Measurements from ENCODE around the gene MYH6.
"Not testable (repeated sequence)": the region's sequence is repeated elsewhere in the genome, so short reads cannot be mapped to it uniquely, and the experiment has no call there.

Gene MYH6

GRCh38 chr14:23407516-23408306 is at the start of gene MYH6:
Gene MYH6 (minus strand): TSS chr14:23408273. CDS start chr14:23407223, 1,050 bp downstream.
- no peak for DNase-seq

- not testable (repeated sequence) for DNase-seq
These were observed 49.0 kb upstream of the MYH6 start for GRCh38 chr14:23456883-23457586.

GRCh38 chr14:23454445-23454856 is 46.4 kb upstream of the MYH6 start:
- DNase-seq: no peak

GRCh38 chr14:23452237-23452636 is 44.2 kb upstream of the MYH6 start:
- no peak for DNase-seq

GRCh38 chr14:23450379-23450778 is 42.3 kb upstream of the MYH6 start:
- no peak for DNase-seq

- DNase-seq: no peak
These were observed 41.2 kb upstream of the MYH6 start for GRCh38 chr14:23449314-23449713.

GRCh38 chr14:23447361-23448350 is 39.6 kb upstream of the MYH6 start:
- DNase-seq: no peak

- DNase-seq: peak in 2 of 56 donors; percentile 16 to 17
These were observed 38.3 kb upstream of the MYH6 start for GRCh38 chr14:23446291-23446851.

GRCh38 chr14:23445773-23446172 is 37.7 kb upstream of the MYH6 start:
- DNase-seq: no peak

GRCh38 chr14:23444314-23444713 is 36.2 kb upstream of the MYH6 start:
- no peak for DNase-seq

- DNase-seq: no peak
These were observed 35.8 kb upstream of the MYH6 start for GRCh38 chr14:23443881-23444280.

- DNase-seq: no peak
These were observed 35.3 kb upstream of the MYH6 start for GRCh38 chr14:23443411-23443812.

GRCh38 chr14:23442721-23443356 is 34.8 kb upstream of the MYH6 start:
- DNase-seq: no peak

GRCh38 chr14:23441076-23441475 is 33.0 kb upstream of the MYH6 start:
- DNase-seq: no peak

- DNase-seq: no peak
These were observed 31.2 kb upstream of the MYH6 start for GRCh38 chr14:23439107-23439835.

GRCh38 chr14:23438101-23438971 is 30.3 kb upstream of the MYH6 start:
- no peak for DNase-seq

GRCh38 chr14:23437133-23438100 is 29.3 kb upstream of the MYH6 start:
- DNase-seq: no peak

All from amygdala (tissue), 56 donors.